DMS79 (cell line): ENCODE results near the gene CRISPLD2.
"Not testable (repeated sequence)": the region's sequence is repeated elsewhere in the genome, so short reads cannot be mapped to it uniquely, and the experiment has no call there.

Source experiments
- DNase-seq: peaks from one replicate; lab custom pipeline; 2025; lab: John Stamatoyannopoulos, UW

The CRISPLD2 gene

GRCh38 chr16:84822990-84823389 lies 3.2 kb downstream of the CRISPLD2 start:
- DNase-seq, result no peak

- DNase-seq, result no peak
Measured at GRCh38 chr16:84823484-84823883, 3.7 kb downstream of the CRISPLD2 start.

GRCh38 chr16:84823926-84824325 lies 4.1 kb downstream of the CRISPLD2 start:
- no peak for DNase-seq

DNA sequence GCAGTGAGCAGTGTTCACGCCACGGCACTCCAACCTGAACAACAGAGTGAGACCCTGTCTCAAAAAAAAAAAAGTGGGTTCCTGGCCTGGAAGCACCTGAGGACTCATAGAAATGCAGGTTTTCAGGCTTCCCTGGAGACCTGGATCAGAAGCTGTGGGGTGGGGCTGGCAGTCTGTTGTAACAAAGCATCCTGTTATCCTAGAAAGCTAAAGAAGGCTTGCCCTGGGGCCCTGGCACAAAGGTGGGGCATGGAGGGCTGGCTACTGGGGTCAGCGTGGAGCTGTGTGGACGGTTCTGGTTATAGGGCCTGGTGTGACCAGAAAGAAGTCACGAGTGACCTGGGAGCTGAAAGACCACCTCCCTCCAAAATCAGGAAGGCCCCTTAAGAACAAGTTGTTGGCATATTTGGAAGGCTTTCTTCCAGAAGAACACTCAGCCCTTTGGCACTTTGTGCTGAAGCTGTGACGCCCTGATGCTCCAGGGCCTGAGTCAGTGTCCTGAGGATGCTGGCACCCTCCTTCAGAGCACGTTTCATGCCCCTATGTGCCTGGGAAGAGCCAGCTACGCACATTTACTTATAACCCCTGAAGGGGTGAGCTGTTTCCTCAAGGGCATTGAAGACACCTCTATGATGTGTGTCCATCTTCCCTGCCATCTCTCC lies 6.2 kb downstream of the CRISPLD2 start:
- no peak for DNase-seq

DNA sequence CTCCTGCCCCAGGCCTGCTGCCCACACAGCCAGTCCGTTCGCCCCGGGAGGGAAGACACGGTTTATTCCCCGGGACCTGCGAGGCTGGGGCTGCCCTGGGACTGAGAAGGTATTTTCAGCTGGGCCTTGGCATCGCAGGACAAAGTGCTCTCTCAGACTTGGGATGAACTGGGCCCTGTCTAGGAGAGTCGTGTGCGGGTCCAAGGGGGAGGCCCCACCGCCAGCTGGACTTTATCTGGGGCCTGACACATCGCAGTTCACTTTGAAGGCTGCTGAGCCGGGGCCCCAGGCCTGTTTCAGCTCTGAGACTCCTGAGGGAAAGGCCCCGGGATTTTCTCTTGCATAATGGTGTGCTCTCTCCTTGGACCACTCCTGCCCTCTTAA lies 6.8 kb downstream of the CRISPLD2 start:
- DNase-seq, result no peak

- peak; percentile 24 for DNase-seq
Measured at GRCh38 chr16:84827131-84827574, 7.4 kb downstream of the CRISPLD2 start.

DNA sequence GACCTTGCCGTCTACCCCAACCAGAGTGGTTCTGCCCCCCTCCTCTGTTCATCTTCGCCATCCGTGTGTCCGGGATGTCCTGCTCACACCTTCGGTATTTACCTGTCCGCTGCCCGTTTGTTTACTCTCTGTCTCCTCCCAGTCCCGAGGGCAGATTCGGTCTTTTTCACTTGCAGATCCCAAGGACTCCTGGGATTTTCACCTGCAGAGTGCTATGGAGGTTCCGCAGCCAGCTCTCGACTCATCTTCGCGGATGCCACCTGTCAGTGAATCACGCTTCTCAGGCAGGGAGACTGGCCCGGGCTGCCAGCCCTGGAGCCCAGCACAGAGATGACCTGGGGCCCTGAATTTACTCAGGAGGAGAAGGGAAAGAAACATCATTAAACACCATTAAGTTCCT lies 8.1 kb downstream of the CRISPLD2 start:
- no peak for DNase-seq

GRCh38 chr16:84828322-84828721 lies 8.5 kb downstream of the CRISPLD2 start:
- DNase-seq, result no peak

GRCh38 chr16:84829168-84829965 lies 9.6 kb downstream of the CRISPLD2 start:
- no peak for DNase-seq

- DNase-seq, result no peak
Measured at GRCh38 chr16:84830765-84831384, 11.1 kb downstream of the CRISPLD2 start.

- not testable (repeated sequence) for DNase-seq
Measured at GRCh38 chr16:84831728-84832127, 11.9 kb downstream of the CRISPLD2 start.

DNA sequence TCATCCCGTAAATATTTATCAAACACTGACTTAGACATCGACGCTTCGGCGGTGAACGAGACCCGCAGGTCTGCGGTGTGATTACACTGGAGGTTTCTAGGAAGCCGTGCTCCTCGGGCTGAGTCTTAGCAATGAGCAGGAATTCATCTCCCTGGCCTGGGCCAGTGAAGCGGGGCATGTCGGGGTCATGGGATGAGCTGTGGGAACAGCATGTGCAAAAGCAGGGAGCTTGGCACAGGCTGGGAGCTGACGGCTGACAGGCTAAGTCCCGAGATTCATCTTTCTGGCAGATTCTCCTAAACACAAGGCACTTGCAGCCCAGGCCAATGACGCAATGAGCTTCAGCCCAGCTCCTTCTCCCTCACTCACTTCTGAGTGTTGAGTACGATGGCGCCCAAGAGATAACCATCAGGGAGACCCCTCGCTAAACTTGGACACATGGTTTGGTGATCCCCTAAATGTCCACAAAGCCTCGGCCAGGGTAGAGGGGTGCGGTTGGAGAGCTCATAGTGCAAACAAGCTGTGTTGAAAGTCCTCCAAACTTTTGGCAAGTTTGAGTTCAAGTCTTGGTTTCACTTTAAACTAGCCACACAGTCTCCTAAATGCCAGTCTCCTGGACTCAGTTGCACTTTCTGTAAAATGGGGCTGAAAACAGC lies 12.8 kb downstream of the CRISPLD2 start:
- no peak for DNase-seq

GRCh38 chr16:84833144-84833500 lies 13.3 kb downstream of the CRISPLD2 start:
- DNase-seq, result no peak

DNA sequence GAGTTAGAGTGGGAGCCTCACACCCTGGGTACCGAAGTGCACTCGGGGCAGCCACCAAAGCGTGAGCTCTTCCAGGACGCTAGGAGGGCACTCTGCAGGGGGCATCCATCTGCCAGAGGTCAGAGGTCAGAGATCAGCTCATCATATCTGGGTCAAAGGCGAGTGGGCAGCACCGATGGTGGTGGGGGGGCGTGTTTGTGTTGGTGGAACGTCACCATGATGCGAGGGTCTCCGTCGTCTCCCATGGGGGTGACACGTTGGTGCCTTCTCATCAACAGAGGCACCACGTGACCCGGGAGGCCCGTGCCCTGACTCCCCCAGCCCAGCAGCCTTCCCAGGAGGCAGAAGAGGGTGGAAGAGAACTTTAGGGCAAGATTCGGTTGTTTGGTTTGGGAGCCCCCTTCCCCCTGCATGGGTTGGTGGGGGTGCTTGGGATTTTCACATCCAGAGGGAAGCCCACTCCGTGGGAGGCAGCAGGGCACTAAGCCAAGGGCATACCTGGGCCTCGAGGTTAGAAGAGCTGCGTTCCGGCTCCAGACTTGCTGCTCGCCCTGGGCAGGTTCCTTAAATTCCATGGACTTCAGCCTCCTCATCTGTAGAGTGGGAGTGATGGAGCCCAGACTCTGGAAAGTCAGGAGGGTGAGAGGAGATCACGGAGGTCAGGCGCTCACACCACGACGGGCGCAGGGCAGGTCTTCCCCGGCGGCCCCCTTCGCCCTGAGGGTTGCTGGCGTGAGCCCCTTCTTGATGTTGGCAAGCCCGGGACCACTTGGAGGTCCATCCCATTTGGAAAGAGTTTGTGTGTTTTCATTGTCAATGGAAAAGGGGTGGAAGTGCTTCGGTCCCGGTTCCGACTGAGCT lies 14.0 kb downstream of the CRISPLD2 start:
- no peak for DNase-seq

DNA sequence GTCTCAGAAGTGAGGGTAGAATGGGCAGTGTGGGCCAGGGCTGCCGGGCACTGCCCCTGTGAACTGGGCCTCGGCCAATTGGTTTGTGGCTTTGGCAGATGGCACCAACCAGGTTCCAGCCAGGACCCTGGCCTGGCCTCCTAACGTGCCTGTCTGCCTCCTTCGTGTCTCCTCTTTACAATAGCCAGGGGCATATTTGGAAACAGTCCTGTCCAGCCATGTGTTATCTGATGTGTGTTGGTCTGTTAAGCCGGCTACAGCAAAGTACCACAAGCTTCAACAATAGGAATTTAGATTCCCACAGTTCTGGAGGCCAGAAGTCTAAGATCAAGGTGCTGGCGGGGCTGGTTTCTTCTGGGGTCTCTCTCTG lies 14.6 kb downstream of the CRISPLD2 start:
- no peak for DNase-seq

GRCh38 chr16:84836234-84836647 lies 16.5 kb downstream of the CRISPLD2 start:
- no peak for DNase-seq

DNA sequence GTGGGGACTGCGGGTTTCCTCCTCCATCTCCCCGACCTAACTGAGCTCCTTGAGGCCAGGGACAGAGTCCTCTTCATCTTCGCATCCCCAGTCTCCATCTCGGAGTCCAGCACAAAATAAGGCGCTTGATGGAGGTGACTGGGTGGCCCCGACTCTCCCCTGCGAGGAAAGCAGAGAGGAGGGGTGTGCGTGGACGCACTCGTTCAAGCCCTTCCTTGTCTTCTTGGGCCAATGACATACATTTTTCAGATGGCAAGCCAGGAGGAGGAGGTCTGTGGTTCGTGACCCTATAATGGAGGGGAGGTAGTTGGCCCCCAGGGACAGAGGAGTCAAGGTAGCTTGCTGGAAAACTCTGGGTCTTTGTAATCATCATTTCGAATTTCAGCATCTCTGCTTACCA lies 17.2 kb downstream of the CRISPLD2 start:
- no peak for DNase-seq

GRCh38 chr16:84838383-84838948 lies 18.7 kb downstream of the CRISPLD2 start:
- DNase-seq, result no peak

DNA sequence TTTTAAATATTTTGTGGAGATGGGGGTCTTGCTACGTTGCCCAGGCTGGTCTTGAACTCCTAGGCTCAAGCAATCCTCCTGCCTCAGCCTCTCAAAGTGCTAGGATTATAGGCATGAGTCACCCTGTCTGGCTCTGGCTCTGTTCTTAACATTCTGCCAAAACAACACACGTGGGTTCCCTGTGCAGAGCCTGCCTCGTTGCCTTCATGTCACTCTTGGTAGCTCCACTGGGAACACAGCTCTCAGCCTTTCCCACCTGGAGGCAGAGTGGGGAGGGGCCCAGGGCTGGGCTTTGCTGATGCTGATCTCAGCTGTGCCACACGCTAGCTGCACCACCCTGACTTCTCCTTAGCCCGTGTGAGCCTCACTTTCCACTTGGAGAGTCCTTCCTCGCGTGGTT lies 19.3 kb downstream of the CRISPLD2 start:
- DNase-seq, result no peak

DNA sequence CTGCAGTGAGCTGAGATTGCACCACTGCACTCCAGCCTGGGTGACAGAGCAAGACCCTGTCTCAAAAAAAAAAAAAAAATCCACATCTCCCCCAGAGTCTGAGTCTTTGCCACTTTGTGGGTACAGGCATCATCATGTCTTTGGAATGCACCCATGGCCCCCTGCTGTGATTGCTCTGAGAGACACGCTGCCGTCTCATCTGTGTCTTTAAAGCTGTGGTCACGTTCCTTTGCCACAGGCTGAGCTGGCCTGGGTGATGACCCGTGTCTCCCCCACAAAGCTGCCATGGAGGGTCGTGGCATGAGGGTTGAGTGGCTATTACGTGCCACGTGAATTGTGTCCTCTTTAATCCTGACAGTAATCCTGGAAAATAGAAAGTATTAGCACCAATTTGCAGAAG lies 20.2 kb downstream of the CRISPLD2 start:
- DNase-seq, result no peak
